Measurements from ENCODE around the gene ZIC5.

- TF ChIP-seq CTCF (IDR thresholded peaks at IDR 0.05) (no peak), POLR2A (IDR thresholded peaks at IDR 0.05) (no peak)
Measured at GRCh38 chr13:99963816-99964339, 7.7 kb downstream of the ZIC5 start.
